Measurements from ENCODE around the gene ASIC2.

GRCh38 chr17:33197342-33197741 lies 95.8 kb downstream of the ASIC2 start:
- TF ChIP-seq EZH2 (IDR thresholded peaks at IDR 0.05; ENCODE audit: insufficient read depth, low read length): no peak
- TF ChIP-seq CTCF (IDR thresholded peaks at IDR 0.05; ENCODE audit: insufficient read depth, low read depth, low read length): no peak

All from astrocyte (in vitro differentiated cells and primary cell).